NT2/D1 (cell line): ENCODE data around the gene KIF18A.
"Not testable (repeated sequence)": the region's sequence is repeated elsewhere in the genome, so short reads cannot be mapped to it uniquely, and the experiment has no call there.

Experiments used
- DNase-seq: peaks from one replicate; pipeline ENCODE4 v3.0.0-alpha.2; 2011; ENCODE audit warnings: low read depth, low spot score
- H3K27me3 ChIP-seq: 2 replicates; pipeline ENCODE4 v1.6.0; 2011; ENCODE audit warnings: mild to moderate bottlenecking; ENCODE audit not compliant: insufficient read length, insufficient read depth
- H3K36me3 ChIP-seq: 2 replicates; pipeline ENCODE4 v1.6.1; 2011; ENCODE audit warnings: mild to moderate bottlenecking, low read length, mixed read lengths; ENCODE audit not compliant: insufficient read depth, insufficient read length
- H3K4me1 ChIP-seq: 2 replicates; pipeline ENCODE4 v1.5.1; 2011; ENCODE audit not compliant: insufficient read depth, insufficient read length
- H3K4me3 ChIP-seq: 2 replicates; pipeline ENCODE4 v1.5.1; 2011; ENCODE audit warnings: low read depth; ENCODE audit not compliant: insufficient read length
- H3K9ac ChIP-seq: 2 replicates; pipeline ENCODE4 v1.6.0; 2011; ENCODE audit warnings: low read depth; ENCODE audit not compliant: insufficient read length
- H3K9me3 ChIP-seq: 2 replicates; pipeline ENCODE4 v1.5.1; 2011; ENCODE audit warnings: mild to moderate bottlenecking, low read length; ENCODE audit not compliant: insufficient read depth
- SUZ12 ChIP-seq: IDR thresholded peaks from 2 replicates; pipeline ENCODE4 v1.6.1; 2011; ENCODE audit not compliant: insufficient read length, insufficient read depth; ENCODE audit errors: extremely low read depth
- YY1 ChIP-seq: IDR thresholded peaks from 2 replicates; pipeline ENCODE4 v1.6.1; 2011; ENCODE audit not compliant: insufficient read length, insufficient read depth
- ZNF274 ChIP-seq: IDR thresholded peaks from 2 replicates; pipeline ENCODE4 v1.6.1; 2011; ENCODE audit warnings: mild to moderate bottlenecking, low read depth, low read length

Gene KIF18A

DNA sequence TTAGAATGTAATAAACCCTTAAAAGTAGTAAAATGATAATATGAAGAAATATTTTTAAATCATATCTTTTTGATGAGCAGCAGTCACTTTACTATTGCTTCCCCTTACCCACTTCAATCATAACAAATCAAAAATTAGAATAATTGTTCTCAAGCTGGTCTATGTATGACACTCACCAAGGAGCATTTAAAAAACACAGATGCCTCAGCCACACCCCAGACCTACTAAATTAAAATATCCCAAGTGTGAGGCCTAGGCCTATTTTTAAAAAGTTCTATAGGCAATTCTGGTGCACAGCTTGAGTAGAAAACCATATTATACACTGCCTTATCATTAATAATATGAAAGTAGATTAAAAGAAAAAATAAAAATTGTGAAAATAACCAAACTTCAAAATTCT is 15.2 kb downstream of the KIF18A start:
- Histone ChIP-seq H3K27me3 (no peaks in the 10 kb centered on the region), H3K9ac (no peak overlapping the region), H3K4me3 (no peak overlapping the region), H3K36me3 (peaks cover 37% of the 10 kb centered on the region), H3K9me3 (no peaks in the 10 kb centered on the region), H3K4me1 (no peaks in the 10 kb centered on the region)
- DNase-seq, result no peak
- TF ChIP-seq SUZ12, result no peak
- TF ChIP-seq YY1, result no peak
- no peak for TF ChIP-seq ZNF274

DNA sequence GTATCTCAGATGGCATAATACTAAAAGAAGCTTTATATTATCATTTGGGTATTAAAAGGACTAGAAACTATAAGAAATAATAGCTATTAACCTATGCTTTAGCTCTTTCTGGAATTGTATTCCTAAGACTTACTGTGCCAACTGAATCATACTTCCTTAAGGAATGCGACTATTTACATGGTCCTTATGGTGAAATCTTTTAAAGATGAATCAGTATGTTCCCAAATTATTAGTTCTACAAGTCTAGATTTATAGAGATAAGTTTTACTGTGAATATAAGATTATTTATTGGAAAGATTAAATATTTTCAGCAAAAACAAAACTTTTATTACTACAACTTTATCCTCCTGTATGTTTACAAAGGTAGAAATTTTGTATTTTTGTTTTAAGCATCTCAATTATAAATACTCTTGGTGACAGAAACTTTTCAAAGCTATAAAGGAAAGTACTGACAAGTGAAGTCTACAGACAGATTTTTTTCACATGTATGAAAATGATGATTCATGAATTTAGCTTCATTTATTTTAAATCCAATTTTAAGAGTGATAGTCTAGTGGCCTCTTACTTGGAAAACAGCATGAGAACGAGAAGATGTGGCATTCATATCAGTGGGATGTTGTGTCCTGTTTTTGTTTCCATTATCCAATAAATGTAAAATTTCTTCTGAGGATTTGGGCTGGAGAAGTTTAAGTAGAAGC is 17.8 kb downstream of the KIF18A start:
- Histone ChIP-seq H3K27me3 (no peaks in the 10 kb centered on the region), H3K4me1 (no peaks in the 10 kb centered on the region), H3K36me3 (peaks cover 29% of the 10 kb centered on the region), H3K9me3 (no peaks in the 10 kb centered on the region), H3K9ac (no peak overlapping the region), H3K4me3 (no peak overlapping the region)
- DNase-seq, result no peak
- TF ChIP-seq ZNF274, result no peak
- TF ChIP-seq YY1, result no peak
- no peak for TF ChIP-seq SUZ12

DNA sequence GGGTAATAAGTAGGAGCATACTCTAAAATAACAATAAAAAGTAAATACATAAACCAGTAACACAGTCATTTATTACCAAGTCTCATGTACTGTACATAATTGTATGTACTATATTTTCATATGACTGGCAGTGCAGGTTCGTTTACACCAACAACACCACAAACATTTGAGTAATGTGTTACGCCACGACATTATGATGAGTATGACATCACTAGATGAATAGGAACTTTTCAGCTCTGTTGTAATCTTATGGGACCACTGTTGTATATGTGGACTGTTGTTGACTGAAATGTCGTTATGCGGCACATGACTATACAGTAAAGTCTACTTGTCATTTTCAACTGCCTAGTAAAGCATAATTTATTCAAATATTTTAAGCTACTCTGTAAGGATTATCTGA is 18.6 kb downstream of the KIF18A start:
- Histone ChIP-seq H3K4me3 (no peak overlapping the region), H3K9me3 (no peaks in the 10 kb centered on the region), H3K36me3 (peaks cover 25% of the 10 kb centered on the region), H3K27me3 (no peaks in the 10 kb centered on the region), H3K9ac (no peak overlapping the region), H3K4me1 (no peaks in the 10 kb centered on the region)
- TF ChIP-seq ZNF274 (no peak), YY1 (no peak), SUZ12 (no peak)
- DNase-seq, result no peak

DNA sequence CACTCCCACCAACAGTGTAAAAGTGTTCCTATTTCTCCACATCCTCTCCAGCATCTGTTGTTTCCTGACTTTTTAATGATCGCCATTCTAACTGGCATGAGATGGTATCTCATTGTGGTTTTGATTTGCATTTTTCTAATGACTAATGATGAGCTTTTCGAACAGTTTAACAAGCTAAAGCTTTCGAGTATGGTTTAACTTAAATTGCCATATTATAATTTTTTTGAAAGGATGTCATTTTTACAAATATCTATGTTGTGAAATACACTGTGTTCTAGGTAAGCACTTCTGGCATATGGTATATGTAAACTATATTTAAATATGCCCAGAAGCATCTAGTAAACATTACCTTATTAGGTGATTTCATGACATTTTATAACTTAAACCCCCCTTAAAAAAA is 20.3 kb downstream of the KIF18A start:
- not testable (repeated sequence) for DNase-seq, H3K27me3 ChIP-seq, H3K4me3 ChIP-seq, H3K4me1 ChIP-seq, H3K9me3 ChIP-seq, H3K9ac ChIP-seq
- H3K36me3 ChIP-seq, result peaks cover 25% of the 10 kb centered on the region

DNA sequence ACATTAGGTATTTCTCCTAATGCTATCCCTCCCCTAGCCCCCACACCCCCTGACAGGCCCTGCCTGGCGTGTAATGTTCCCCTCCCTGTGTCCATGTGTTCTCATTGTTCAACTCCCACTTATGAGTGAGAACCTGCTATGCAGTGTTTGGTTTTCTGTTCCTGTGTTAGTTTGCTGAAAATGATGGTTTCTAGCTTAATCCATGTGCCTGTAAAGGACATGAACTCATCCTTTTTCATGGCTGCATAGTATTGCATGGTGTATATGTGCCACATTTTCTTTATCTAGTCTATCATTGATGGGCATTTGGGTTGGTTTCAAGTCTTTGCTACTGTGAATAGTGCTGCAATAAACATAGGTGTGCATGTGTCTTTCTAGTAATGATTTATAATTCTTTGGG is 20.8 kb downstream of the KIF18A start:
- H3K27me3 ChIP-seq, H3K4me3 ChIP-seq, H3K4me1 ChIP-seq, H3K9me3 ChIP-seq, DNase-seq, H3K9ac ChIP-seq: not testable (repeated sequence)
- peaks cover 28% of the 10 kb centered on the region for H3K36me3 ChIP-seq

DNA sequence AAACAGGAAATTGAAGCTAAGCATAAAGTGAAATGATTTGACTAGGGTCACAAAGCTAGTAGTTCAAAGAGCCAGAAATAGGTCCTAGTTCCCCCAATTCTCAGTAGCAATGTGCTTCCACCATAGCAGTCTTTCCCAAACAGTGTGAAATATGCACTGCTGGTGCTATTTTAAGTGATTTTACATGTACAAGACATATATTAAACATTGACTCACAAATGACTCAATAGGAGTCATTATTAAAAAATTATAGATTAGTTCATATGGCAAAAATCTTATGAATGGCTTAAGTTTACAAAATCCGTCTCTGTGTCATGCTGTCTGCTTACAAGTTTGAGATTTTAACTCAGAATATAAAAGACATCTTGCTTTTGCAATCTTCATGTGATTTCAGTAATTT is 21.4 kb downstream of the KIF18A start:
- Histone ChIP-seq H3K4me3 (no peak overlapping the region), H3K9ac (no peak overlapping the region), H3K27me3 (no peaks in the 10 kb centered on the region), H3K4me1 (no peaks in the 10 kb centered on the region), H3K9me3 (no peaks in the 10 kb centered on the region), H3K36me3 (peaks cover 33% of the 10 kb centered on the region)
- DNase-seq, result no peak
- TF ChIP-seq SUZ12 (no peak), ZNF274 (no peak), YY1 (no peak)

DNA sequence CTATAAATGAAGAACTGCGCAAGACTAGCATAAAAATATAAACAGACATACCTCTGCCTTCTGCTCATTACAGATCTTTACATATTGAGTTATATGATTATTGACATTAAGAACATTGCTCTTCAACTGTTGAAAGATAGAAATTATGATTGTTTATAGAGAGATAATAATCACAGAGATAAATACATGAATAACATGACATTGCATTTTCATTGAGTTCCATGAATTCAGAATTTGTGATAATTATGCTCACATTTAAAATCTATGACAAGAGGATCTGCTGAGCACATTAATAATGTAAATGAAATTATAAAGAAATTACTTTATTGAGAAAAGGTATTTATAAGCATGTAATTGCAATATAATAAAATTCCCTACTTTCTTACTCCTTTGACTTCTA is 24.8 kb downstream of the KIF18A start:
- no peak overlapping the region for H3K4me3 ChIP-seq
- no peak overlapping the region for H3K9ac ChIP-seq
- H3K4me1 ChIP-seq, result no peaks in the 10 kb centered on the region
- H3K36me3 ChIP-seq, result peaks cover 24% of the 10 kb centered on the region
- no peak for TF ChIP-seq SUZ12
- TF ChIP-seq YY1, result no peak
- no peak for TF ChIP-seq ZNF274
- H3K9me3 ChIP-seq, result no peaks in the 10 kb centered on the region
- H3K27me3 ChIP-seq, result no peaks in the 10 kb centered on the region
- DNase-seq, result no peak

DNA sequence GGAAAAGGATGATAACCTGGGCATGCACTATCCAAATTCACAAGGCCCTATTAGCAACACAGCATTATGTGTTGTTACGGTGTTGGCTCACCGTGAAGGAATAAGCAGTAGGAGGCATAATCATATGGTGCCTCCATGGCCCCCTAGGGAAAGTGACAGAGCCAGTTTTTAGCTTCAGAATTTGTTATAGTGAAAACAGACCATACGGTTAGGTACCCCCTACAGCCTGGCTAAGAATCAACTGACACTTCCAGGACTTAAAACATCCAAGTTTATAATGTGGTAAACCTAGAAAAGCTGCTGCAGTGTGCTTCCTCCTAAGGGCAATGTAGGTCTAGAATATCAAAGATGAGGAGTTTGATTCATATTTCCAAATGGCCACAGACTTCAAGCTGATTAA is 30.4 kb downstream of the KIF18A start:
- Histone ChIP-seq H3K4me1 (no peaks in the 10 kb centered on the region), H3K36me3 (peaks cover 36% of the 10 kb centered on the region), H3K9ac (no peak overlapping the region), H3K27me3 (no peaks in the 10 kb centered on the region), H3K9me3 (no peaks in the 10 kb centered on the region), H3K4me3 (no peak overlapping the region)
- no peak for TF ChIP-seq YY1
- no peak for DNase-seq
